ENCODE results near the gene GH2.

DNA sequence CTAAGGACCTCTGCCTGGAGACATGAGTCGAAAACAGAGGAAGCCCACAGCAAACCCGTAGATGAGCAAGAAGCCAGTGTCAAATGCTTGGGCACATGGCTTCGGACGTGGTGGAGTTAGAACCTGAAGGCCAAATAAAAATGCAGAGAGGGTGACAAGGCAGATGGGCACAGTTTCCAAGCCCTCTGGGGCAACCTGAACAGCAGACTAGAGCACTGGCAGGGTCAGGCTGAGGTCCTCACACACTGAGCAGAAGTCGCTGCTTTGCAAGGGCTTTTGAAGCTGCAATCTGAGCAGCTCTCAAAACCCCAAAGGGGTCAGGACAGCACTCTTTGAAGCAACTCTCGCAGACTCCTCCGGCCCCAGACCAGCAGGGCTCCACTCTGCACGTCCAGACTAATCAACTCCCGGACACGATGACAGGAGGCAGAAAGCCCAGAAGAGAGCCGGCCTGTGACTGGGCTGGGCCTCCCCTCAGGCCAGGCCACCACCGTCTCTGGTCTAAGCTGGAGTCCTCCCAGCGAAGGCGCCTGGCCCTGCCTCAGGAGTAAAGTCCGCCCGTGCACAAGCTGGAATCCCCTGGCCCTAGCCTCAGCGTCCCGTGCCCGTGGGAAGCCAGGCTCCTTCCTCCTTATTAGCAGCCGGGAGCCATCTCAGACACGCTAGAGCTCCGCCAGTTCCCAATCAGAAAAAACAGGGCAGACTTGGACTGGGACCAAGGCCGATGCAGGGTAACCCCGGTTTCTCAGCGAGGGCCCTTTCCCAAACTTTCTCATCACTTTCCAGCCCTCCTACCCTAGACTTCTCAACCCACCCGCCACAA, 40.2 kb downstream of the GH2 start:
- TF ChIP-seq RAD21 (IDR thresholded peaks at IDR 0.05): no peak
- no peak for TF ChIP-seq JUND (IDR thresholded peaks at IDR 0.05)
- TF ChIP-seq, protein P1, sequence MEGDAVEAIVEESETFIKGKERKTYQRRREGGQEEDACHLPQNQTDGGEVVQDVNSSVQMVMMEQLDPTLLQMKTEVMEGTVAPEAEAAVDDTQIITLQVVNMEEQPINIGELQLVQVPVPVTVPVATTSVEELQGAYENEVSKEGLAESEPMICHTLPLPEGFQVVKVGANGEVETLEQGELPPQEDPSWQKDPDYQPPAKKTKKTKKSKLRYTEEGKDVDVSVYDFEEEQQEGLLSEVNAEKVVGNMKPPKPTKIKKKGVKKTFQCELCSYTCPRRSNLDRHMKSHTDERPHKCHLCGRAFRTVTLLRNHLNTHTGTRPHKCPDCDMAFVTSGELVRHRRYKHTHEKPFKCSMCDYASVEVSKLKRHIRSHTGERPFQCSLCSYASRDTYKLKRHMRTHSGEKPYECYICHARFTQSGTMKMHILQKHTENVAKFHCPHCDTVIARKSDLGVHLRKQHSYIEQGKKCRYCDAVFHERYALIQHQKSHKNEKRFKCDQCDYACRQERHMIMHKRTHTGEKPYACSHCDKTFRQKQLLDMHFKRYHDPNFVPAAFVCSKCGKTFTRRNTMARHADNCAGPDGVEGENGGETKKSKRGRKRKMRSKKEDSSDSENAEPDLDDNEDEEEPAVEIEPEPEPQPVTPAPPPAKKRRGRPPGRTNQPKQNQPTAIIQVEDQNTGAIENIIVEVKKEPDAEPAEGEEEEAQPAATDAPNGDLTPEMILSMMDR (IDR thresholded peaks at IDR 0.05; ENCODE audit: low read depth, low read length, missing input control): no peak
- no peak for TF ChIP-seq TAF1 (conservative IDR thresholded peaks at IDR 0.05)
- TF ChIP-seq SP1 (IDR thresholded peaks at IDR 0.05): no peak
- TF ChIP-seq, protein P2, sequence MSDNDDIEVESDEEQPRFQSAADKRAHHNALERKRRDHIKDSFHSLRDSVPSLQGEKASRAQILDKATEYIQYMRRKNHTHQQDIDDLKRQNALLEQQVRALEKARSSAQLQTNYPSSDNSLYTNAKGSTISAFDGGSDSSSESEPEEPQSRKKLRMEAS (IDR thresholded peaks at IDR 0.05): no peak

Data from liver (tissue), 3 donors.